Activated CD8-positive, alpha-beta memory T cell treated with anti-CD3 and anti-CD28 coated beads for 48 hours (primary cell): ENCODE data around the gene DMXL1.

Source experiments
- DNase-seq, 3 experiments: peaks; one replicate each; pipeline ENCODE4 v3.0.0-alpha.2; 2020; ENCODE audit warnings: low read depth in 2 of 3, low spot score in 2 of 3

Gene DMXL1, protein sequence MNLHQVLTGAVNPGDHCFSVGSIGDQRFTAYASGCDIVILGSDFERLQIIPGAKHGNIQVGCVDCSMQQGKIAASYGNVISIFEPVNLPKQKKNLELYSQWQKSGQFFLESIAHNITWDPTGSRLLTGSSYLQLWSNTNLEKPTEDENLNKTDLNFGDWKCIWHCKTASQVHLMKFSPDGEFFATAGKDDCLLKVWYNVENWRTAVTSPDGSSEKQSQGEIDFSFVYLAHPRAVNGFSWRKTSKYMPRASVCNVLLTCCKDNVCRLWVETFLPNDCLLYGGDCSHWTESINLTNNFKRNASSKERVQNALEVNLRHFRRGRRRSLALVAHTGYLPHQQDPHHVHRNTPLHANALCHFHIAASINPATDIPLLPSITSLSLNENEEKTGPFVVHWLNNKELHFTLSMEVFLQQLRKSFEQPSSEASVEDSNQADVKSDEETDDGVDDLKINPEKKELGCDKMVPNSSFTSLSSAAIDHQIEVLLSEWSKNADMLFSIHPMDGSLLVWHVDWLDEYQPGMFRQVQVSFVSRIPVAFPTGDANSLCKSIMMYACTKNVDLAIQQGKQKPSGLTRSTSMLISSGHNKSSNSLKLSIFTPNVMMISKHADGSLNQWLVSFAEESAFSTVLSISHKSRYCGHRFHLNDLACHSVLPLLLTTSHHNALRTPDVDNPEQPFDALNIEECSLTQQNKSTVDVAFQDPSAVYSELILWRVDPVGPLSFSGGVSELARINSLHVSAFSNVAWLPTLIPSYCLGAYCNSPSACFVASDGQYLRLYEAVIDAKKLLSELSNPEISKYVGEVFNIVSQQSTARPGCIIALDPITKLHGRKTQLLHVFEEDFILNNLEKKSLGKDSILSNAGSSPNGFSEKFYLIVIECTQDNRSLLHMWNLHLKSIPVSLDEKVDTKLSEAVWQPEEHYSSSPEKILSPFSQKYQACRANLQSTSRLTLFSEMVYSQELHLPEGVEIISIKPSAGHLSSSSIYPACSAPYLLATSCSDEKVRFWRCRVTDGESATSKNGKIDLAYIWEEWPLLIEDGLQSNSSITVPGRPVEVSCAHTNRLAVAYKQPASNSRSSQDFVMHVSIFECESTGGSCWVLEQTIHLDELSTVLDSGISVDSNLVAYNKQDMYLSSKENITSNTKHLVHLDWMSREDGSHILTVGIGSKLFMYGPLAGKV (N-terminal part only)

DNA sequence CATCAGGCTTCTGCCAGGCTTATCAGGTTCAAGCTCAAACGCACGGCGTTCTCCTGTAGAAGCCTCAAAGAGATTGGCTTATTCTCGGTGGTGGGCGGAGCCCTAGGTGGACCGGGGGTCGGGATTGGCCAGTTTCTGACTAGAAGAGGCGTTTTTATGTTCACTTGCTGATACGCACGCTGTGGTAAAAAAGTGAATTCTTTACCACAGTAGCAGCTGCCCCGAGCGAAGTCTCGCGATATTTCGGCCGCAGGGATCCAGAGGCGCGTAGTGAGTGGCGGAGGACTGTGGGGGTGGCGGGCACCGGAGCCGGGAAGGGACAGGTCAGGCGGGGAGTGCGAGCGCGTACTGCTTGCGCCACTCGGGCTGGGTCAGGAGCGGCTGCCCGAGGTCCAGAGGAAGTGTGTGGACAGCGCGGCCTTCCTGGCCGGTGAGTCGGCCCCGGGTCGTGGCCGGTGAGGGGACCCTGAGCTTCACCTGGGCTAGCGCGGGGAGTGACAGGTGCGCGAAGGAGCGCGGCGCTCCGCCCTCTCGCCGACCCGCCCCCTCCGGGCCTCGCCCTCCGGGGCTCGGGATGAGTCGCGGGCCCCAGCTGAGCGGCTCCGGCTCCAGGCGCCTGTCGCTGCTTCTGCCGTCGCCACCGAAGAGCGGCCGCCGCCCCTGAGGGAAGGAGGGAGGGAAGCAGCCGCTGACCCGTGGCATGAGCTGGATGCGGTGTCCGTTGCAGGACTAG is at the start of gene DMXL1:
DMXL1 (plus strand) TSS at position 260 of the 733 bp plus-strand sequence. CDS start 483 bp downstream, outside the sequence.
- peak; percentile 87 to 95 (median 94) for DNase-seq

- DNase-seq, result no peak
Observed at GRCh38 chr5:119021149-119021732, 49.6 kb upstream of the DMXL1 start.

GRCh38 chr5:119022017-119022745 is 48.7 kb upstream of the DMXL1 start:
- no peak for DNase-seq

DNA sequence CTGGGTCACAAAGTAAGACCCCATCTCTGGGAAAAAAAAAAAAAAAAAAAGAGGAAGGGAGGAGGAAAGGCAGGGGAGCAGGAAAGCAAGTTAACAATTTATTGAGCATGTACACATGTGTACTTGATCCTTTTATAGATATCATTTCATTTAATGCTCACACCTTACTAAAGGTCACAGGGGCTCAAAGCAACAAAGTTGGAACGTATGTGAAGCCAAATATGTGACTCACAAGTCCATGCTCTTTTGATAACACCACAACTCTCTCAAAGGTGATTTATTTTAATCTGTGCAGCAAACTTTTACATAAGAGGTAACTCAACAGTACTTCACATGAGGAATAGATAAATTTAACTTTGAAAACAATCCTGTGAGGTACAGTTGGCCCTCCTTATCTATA is 48.1 kb upstream of the DMXL1 start:
- DNase-seq, result no peak

DNA sequence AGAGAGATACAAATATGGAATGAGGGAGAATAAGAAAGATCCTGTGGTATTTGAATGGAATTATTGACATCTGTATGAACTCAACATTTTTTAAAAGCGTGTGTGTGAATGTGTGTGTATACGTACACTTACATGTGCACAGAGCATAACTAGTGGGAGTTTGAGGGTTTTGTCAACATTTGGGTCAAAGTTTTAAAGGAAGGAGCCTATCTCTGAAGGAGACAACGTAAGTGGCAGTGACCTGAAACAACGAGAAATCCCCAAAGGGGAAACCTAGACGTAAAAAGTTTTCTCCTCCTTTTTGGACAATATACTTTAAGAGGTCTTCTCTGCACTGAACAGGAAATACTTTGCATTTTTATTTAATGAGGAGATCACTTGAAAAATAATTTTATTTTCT is 42.3 kb upstream of the DMXL1 start:
- DNase-seq, result no peak

- no peak for DNase-seq
Observed at GRCh38 chr5:119031011-119031886, 39.6 kb upstream of the DMXL1 start.

DNA sequence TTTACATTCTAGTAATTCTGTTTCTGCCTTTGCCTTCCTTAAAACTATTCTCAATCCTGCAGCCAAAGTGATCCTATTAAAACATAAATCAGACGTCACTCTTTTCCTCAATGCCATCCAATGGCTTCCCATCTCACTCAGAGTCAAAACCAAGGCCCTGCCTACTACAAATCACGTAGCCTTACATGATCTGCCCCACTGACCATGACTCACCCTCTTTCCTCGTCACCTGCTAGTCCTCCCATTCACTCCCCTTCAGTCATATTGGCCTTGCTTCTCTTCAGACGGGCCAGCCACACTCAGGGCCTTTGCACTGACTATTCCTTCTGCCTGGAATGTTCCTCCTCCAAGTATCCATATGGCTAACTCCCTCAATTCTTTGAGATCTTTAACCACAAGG is 39.0 kb upstream of the DMXL1 start:
- no peak for DNase-seq

DNA sequence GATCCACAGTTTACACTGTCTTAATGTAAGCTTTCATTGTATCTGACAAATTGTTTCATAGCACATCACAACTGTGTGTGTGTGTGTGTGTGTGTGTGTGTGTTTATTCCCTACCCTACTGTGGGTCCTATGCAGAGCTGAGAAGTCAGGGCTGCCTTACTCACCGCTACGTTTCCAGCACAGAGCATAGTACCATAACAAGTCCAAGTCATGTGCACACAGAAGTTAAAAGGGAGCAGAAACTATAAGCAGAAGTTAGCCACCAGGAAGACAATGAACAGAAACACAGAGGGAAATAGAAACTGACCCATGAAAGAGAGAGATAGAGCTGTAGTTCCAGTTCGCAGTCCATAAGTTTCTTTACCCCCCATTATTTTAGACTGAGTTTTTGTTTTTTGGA is 38.2 kb upstream of the DMXL1 start:
- DNase-seq, result no peak

DNA sequence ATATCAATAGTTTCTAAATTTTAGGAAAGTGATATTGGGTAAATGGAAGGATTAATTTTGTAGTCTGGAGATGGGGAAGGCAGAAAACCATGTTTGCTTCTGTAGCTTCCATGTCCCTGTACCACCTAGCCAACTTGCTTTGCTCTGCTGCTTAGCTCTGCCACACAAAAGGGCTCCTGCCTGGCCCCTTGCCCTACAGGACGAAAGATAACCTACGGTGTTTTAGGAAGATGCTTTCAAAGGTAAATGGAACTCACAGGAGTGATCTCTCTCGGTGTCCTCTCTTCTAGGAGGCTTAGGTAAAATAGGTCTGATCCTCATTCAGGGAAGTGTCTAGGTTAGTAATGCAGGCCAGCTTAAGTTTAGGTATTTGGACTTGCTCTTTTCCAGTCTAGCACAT is 37.8 kb upstream of the DMXL1 start:
- no peak for DNase-seq

DNA sequence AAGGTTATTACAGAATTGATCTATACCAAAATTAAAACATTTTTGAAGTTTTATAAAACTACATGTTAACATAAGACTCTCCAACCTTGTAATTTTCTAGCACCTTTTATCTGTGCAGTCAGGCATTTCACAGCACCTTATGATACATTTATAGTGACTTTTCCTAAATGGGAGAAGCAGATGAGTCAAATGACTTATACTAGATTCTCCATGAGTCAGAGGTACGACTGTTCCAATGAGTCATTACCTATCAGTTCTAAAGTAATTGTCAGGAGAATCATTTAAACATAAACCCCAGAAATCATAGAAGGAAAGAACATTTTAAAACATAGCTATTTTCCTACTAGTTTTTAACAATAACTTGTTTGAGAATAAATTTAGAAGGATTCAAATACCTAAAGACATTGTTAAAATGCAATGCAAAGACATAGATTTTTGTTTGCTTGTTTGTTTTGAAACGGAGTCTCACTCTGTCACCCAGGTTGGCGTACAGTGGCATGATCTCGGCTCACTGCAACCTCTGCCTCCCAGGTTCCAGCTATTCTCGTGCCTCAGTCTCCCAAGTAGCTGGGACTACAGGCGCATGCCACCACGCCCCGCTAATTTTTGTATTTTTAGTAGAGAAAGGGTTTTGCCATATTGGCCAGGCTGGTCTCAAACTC is 34.7 kb upstream of the DMXL1 start:
- no peak for DNase-seq

GRCh38 chr5:119037496-119038215 is 33.2 kb upstream of the DMXL1 start:
- DNase-seq, result no peak

GRCh38 chr5:119048246-119048645 is 22.6 kb upstream of the DMXL1 start:
- DNase-seq, result no peak

DNA sequence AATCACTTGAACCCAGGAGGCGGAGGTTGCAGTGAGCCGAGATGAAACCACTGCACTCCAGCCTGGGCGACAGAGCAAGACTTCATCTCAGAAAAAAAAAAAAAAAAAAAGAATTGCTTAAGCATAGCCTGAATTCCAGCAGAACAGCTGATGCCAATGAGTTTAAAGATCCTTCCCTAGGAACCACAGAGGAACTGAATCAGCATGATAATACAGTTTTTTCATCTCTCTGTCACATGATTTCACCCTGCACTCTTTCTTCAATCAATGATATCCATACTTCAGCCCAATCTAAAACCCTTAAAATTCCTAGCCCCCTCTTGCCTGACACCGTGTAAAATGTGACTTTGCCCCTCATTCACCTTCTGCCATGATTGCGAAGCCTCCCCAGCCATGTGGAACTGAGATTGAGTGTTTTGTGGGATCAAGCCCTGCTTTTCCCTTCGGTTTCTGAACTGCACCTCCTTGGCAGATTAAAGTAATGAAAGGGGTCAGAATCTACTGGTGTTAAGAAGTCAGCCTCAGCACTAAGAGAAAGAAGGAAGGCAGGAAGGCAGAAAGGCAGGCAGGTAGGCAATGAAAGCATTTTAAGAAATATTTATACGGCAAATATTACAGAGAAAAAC is 20.9 kb upstream of the DMXL1 start:
- DNase-seq, result no peak

GRCh38 chr5:119054101-119054500 is 16.8 kb upstream of the DMXL1 start:
- no peak for DNase-seq

DNA sequence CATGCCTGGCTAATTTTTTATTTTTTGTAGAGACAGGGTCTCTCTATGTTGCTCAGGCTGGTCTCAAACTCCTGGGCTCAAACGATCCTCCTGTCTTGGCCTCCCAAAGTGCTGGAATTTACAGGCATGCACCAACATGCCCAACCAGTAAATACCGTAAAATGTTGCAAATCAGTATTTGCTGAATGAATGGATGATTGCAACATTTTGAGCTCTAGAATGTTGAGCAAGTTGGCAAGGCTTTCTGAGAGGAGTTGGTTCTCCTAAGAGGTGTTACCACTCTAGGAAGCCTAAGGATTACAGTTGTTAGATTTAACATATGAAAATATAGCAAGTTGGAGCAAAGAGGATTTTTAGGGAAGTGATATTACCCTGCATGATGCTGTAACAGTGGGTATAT is 15.6 kb upstream of the DMXL1 start:
- DNase-seq, result no peak

DNA sequence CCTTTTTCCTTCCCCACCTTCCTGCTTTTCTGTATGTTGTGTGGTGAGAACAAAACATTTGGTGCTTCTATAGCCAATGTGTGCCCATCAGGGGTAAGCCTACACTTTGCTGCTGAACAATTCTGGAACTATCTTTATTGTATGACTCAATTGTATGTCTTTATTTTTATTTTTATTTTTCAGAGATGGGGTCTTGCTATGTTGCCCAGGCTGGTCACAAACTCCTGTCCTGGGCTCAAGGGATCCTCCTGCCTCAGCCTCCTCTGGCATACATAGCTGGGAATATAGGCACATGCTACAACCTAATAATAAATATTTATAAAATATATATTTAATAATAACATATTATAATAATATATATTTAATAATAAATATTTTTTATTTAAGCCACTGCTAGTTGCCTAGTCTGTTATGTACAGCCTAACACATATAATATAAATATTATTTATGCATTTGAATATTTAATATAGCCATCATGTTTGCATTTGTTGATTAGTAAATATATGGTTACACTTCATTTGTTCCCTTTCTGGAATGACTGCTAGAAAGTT is 11.8 kb upstream of the DMXL1 start:
- DNase-seq, result no peak

DNA sequence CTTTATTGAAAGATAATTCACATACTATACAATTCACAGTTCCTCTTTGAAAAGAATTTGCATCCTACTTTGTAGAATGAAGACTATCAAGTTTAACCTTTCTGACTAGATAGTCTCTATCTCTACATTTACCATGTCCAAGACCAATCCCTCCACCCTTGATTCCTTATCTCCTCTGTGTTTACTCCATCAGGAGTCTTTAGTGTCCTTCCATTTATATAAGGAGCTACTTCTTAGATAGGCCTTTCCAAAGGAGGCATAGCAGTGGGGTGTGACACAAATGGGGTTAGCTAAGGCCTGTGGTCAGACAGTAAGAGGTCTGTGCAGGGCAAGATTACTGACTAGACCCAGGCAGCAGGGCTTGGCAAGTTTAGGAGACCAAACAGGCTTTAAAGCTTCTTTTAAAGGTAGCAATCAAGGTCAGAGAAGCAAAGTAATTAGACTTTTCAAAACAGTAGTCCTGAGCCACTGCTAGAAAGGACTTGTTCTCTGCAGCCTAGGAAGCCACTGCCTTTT is 11.1 kb upstream of the DMXL1 start:
- DNase-seq, result no peak
